Mesothelial cell of epicardium (in vitro differentiated cells): ENCODE data around the gene INO80. TPM values are rescaled to one million over a fixed set of nuclear protein-coding genes. Genes with fewer than 3 reads are reported as not detected.
"Not testable (repeated sequence)": the region's sequence is repeated elsewhere in the genome, so short reads cannot be mapped to it uniquely, and the experiment has no call there.

Experiments
- DNase-seq, 2 experiments: peaks; one replicate each; pipeline ENCODE4 v3.0.0; 2021; ENCODE audit warnings: low spot score in 2 of 2; ENCODE audit not compliant: unreplicated experiment in 2 of 2
- H3K27ac Mint-ChIP-seq: 2 replicates; pipeline ENCODE4 v1.8.0; 2021; ENCODE audit warnings: mixed read lengths
- H3K27me3 Mint-ChIP-seq: 2 replicates; pipeline ENCODE4 v1.8.0; 2021; ENCODE audit warnings: low read depth, mixed read lengths
- H3K36me3 Mint-ChIP-seq: 2 replicates; pipeline ENCODE4 v1.8.0; 2021; ENCODE audit warnings: mixed read lengths
- H3K4me1 Mint-ChIP-seq: 2 replicates; pipeline ENCODE4 v1.8.0; 2021; ENCODE audit warnings: mixed read lengths
- H3K4me3 Mint-ChIP-seq: 2 replicates; pipeline ENCODE4 v1.8.0; 2021; ENCODE audit warnings: mild to moderate bottlenecking, moderate library complexity, mixed read lengths
- H3K9me3 Mint-ChIP-seq: 2 replicates; pipeline ENCODE4 v1.8.0; 2021; ENCODE audit warnings: mixed read lengths
- CTCF ChIP-seq: fragments of 200-600 bp; sonication (generic); IDR thresholded peaks from one replicate; pipeline ENCODE4 v1.5.0; 2021; ENCODE audit warnings: antibody characterized with exemption; ENCODE audit not compliant: unreplicated experiment
- total RNA-seq: library from RNA; stranded (reverse); gene quantifications from 3 replicates; pipeline ENCODE4 v1.2.1, GENCODE V29; 2021

The INO80 gene
- total RNA-seq, 1 donor from 2014 or later: 23.7 TPM

- H3K27ac Mint-ChIP-seq: no peak overlapping the region
- no peak for TF ChIP-seq CTCF
- H3K4me1 Mint-ChIP-seq: peaks cover 8% of the 10 kb centered on the region
- no peaks in the 10 kb centered on the region for H3K27me3 Mint-ChIP-seq
- no peak overlapping the region for H3K4me3 Mint-ChIP-seq
- peaks cover 5% of the 10 kb centered on the region for H3K9me3 Mint-ChIP-seq
- H3K36me3 Mint-ChIP-seq: no peaks in the 10 kb centered on the region
- DNase-seq: no peak
Measured at GRCh38 chr15:41153733-41154132, 37.7 kb upstream of the INO80 start.

GRCh38 chr15:41151451-41152005 lies 35.4 kb upstream of the INO80 start:
- TF ChIP-seq CTCF: no peak
- no peaks in the 10 kb centered on the region for H3K36me3 Mint-ChIP-seq
- H3K4me1 Mint-ChIP-seq: peaks cover 8% of the 10 kb centered on the region
- H3K27ac Mint-ChIP-seq: no peak overlapping the region
- H3K4me3 Mint-ChIP-seq: no peak overlapping the region
- DNase-seq: no peak
- peaks cover 5% of the 10 kb centered on the region for H3K9me3 Mint-ChIP-seq
- no peaks in the 10 kb centered on the region for H3K27me3 Mint-ChIP-seq

- no peak for DNase-seq
- Mint-ChIP-seq H3K9me3 (peaks cover 5% of the 10 kb centered on the region), H3K4me3 (no peak overlapping the region), H3K27ac (no peak overlapping the region), H3K4me1 (peaks cover 8% of the 10 kb centered on the region), H3K36me3 (no peaks in the 10 kb centered on the region), H3K27me3 (no peaks in the 10 kb centered on the region)
- TF ChIP-seq CTCF: no peak
Measured at GRCh38 chr15:41150279-41150678, 34.2 kb upstream of the INO80 start.

- H3K36me3 Mint-ChIP-seq: no peaks in the 10 kb centered on the region
- no peak for DNase-seq
- H3K27me3 Mint-ChIP-seq: no peaks in the 10 kb centered on the region
- TF ChIP-seq CTCF: no peak
- H3K4me3 Mint-ChIP-seq: no peak overlapping the region
- peaks cover 5% of the 10 kb centered on the region for H3K9me3 Mint-ChIP-seq
- peaks cover 8% of the 10 kb centered on the region for H3K4me1 Mint-ChIP-seq
- H3K27ac Mint-ChIP-seq: no peak overlapping the region
Measured at GRCh38 chr15:41148065-41148464, 32.0 kb upstream of the INO80 start.

- no peaks in the 10 kb centered on the region for H3K4me1 Mint-ChIP-seq
- no peaks in the 10 kb centered on the region for H3K9me3 Mint-ChIP-seq
- TF ChIP-seq CTCF: no peak
- no peaks in the 10 kb centered on the region for H3K36me3 Mint-ChIP-seq
- H3K27me3 Mint-ChIP-seq: no peaks in the 10 kb centered on the region
- H3K27ac Mint-ChIP-seq: no peak overlapping the region
- no peak for DNase-seq
- no peak overlapping the region for H3K4me3 Mint-ChIP-seq
Measured at GRCh38 chr15:41139619-41140018, 23.5 kb upstream of the INO80 start.

GRCh38 chr15:41139112-41139511 lies 23.0 kb upstream of the INO80 start:
- not testable (repeated sequence) for H3K9me3 Mint-ChIP-seq, H3K4me3 Mint-ChIP-seq, H3K27ac Mint-ChIP-seq, H3K36me3 Mint-ChIP-seq, H3K4me1 Mint-ChIP-seq, H3K27me3 Mint-ChIP-seq, DNase-seq

GRCh38 chr15:41135580-41135979 lies 19.5 kb upstream of the INO80 start:
- not testable (repeated sequence) for DNase-seq, H3K9me3 Mint-ChIP-seq, H3K27ac Mint-ChIP-seq, H3K36me3 Mint-ChIP-seq, H3K4me1 Mint-ChIP-seq, H3K4me3 Mint-ChIP-seq
- peaks cover 12% of the 10 kb centered on the region for H3K27me3 Mint-ChIP-seq
